Suprapubic skin (tissue), 4 donors: Measurements from ENCODE around the gene ESPNL. TPM values are rescaled to one million over a fixed set of nuclear protein-coding genes. Genes with fewer than 3 reads are reported as not detected.

Source experiments
- DNase-seq, 2 donors: peaks; one replicate each; pipeline ENCODE4 v3.0.0-alpha.2; 2019; ENCODE audit warnings: low spot score in 2 of 2
- H3K27ac ChIP-seq: fragments of 200-600 bp; sonication (generic); one replicate; pipeline ENCODE4 v1.5.1; 2019
- H3K27me3 ChIP-seq: fragments of 200-600 bp; sonication (generic); one replicate; pipeline ENCODE4 v1.5.1; 2019
- H3K36me3 ChIP-seq: fragments of 200-600 bp; sonication (generic); one replicate; pipeline ENCODE4 v1.5.1; 2019
- H3K4me1 ChIP-seq: fragments of 200-600 bp; sonication (generic); one replicate; pipeline ENCODE4 v1.5.1; 2019
- H3K4me3 ChIP-seq: fragments of 200-600 bp; sonication (generic); one replicate; pipeline ENCODE4 v1.5.1; 2019; ENCODE audit warnings: mild to moderate bottlenecking
- H3K9me3 ChIP-seq: fragments of 200-600 bp; sonication (generic); one replicate; pipeline ENCODE4 v1.5.1; 2019
- CTCF ChIP-seq, 2 donors: fragments of 200-600 bp in 1 of 2; fragments of 450-650 bp in 1 of 2; sonication (generic) in 1 of 2; IDR thresholded peaks; one replicate each; pipeline ENCODE4 v1.5.1; 2016 to 2019; ENCODE audit warnings: antibody characterized with exemption in 2 of 2, mild to moderate bottlenecking in 1 of 2, moderate library complexity in 1 of 2
- EP300 ChIP-seq: sonication (generic); formaldehyde crosslinking; IDR thresholded peaks from one replicate; pipeline ENCODE4 v1.6.1; 2017; ENCODE audit warnings: antibody characterized with exemption
- POLR2A ChIP-seq, 2 donors: fragments of 450-650 bp; IDR thresholded peaks; one replicate each; pipeline ENCODE4 v1.6.1; 2017; ENCODE audit warnings: antibody characterized with exemption in 2 of 2, mild to moderate bottlenecking in 2 of 2, moderate library complexity in 2 of 2
- POLR2AphosphoS5 ChIP-seq, 3 donors: sonication (generic); formaldehyde crosslinking; IDR thresholded peaks; one replicate each; pipeline ENCODE4 v1.6.1; 2017; ENCODE audit warnings: antibody characterized with exemption in 3 of 3
- WGBS: methylation state at CpG from one replicate; pipeline ENCODE4 v1.1.5; 2018; 5-methylcytosine and 5-hydroxymethylcytosine counted together
- total RNA-seq, 4 donors: library from RNA; depleted of rRNA; stranded (reverse); fragments of >200 nt; gene quantifications; one replicate each; pipeline ENCODE4 v1.1.0, GENCODE V29; 2016

Gene ESPNL
- total RNA-seq, 4 donors from 2014 or later, result 0.25 to 0.56 TPM; not detected in 2

- WGBS, result 55% methylated on average over 13 of the region's 30 CpGs
- no peaks in the 10 kb centered on the region for H3K9me3 ChIP-seq
- peaks cover 38% of the 10 kb centered on the region for H3K4me1 ChIP-seq
- no peak overlapping the region for H3K27ac ChIP-seq
- TF ChIP-seq POLR2A (IDR thresholded peaks at IDR 0.05) (no peak), EP300 (no peak), CTCF (IDR thresholded peaks at IDR 0.05) (no peak), POLR2AphosphoS5 (IDR thresholded peaks at IDR 0.05) (no peak)
- no peak overlapping the region for H3K4me3 ChIP-seq
- H3K36me3 ChIP-seq, result no peaks in the 10 kb centered on the region
- peaks cover 14% of the 10 kb centered on the region for H3K27me3 ChIP-seq
- DNase-seq, result no peak
These were observed 42.5 kb downstream of the ESPNL start for GRCh38 chr2:238142382-238143205.

- WGBS, result 63% methylated on average over 14 of the region's 20 CpGs
- H3K9me3 ChIP-seq, result no peaks in the 10 kb centered on the region
- H3K27ac ChIP-seq, result no peak overlapping the region
- H3K36me3 ChIP-seq, result no peaks in the 10 kb centered on the region
- no peak for DNase-seq
- TF ChIP-seq POLR2A (IDR thresholded peaks at IDR 0.05) (no peak), POLR2AphosphoS5 (IDR thresholded peaks at IDR 0.05) (no peak), CTCF (IDR thresholded peaks at IDR 0.05) (no peak), EP300 (no peak)
- no peak overlapping the region for H3K4me3 ChIP-seq
- peaks cover 36% of the 10 kb centered on the region for H3K4me1 ChIP-seq
- peaks cover 14% of the 10 kb centered on the region for H3K27me3 ChIP-seq
These were observed 43.3 kb downstream of the ESPNL start for GRCh38 chr2:238143239-238143951.

GRCh38 chr2:238144262-238144661 is 44.1 kb downstream of the ESPNL start:
- H3K36me3 ChIP-seq, result no peaks in the 10 kb centered on the region
- no peak overlapping the region for H3K27ac ChIP-seq
- DNase-seq, result no peak
- H3K4me3 ChIP-seq, result no peak overlapping the region
- TF ChIP-seq EP300 (no peak), POLR2A (IDR thresholded peaks at IDR 0.05) (no peak), POLR2AphosphoS5 (IDR thresholded peaks at IDR 0.05) (no peak), CTCF (IDR thresholded peaks at IDR 0.05) (no peak)
- H3K4me1 ChIP-seq, result peaks cover 29% of the 10 kb centered on the region
- no peaks in the 10 kb centered on the region for H3K9me3 ChIP-seq
- H3K27me3 ChIP-seq, result peaks cover 9% of the 10 kb centered on the region
- WGBS, result 87% methylated on average over 5 of the region's 5 CpGs

- Histone ChIP-seq H3K27ac (no peak overlapping the region), H3K4me1 (peaks cover 22% of the 10 kb centered on the region), H3K36me3 (no peaks in the 10 kb centered on the region), H3K9me3 (no peaks in the 10 kb centered on the region), H3K27me3 (peaks cover 1% of the 10 kb centered on the region), H3K4me3 (no peak overlapping the region)
- TF ChIP-seq CTCF (IDR thresholded peaks at IDR 0.05), result no peak
- no peak for TF ChIP-seq POLR2A (IDR thresholded peaks at IDR 0.05)
- no peak for TF ChIP-seq POLR2AphosphoS5 (IDR thresholded peaks at IDR 0.05)
- no peak for TF ChIP-seq EP300
- WGBS, result 89% methylated on average over 5 of the region's 12 CpGs
- DNase-seq, result no peak
These were observed 44.9 kb downstream of the ESPNL start for GRCh38 chr2:238145046-238145445.

GRCh38 chr2:238145851-238146250 is 45.7 kb downstream of the ESPNL start:
- no peak overlapping the region for H3K27ac ChIP-seq
- H3K27me3 ChIP-seq, result no peaks in the 10 kb centered on the region
- no peaks in the 10 kb centered on the region for H3K36me3 ChIP-seq
- WGBS, result 73% methylated on average over 11 of the region's 12 CpGs
- TF ChIP-seq EP300 (no peak), CTCF (IDR thresholded peaks at IDR 0.05) (no peak), POLR2A (IDR thresholded peaks at IDR 0.05) (no peak), POLR2AphosphoS5 (IDR thresholded peaks at IDR 0.05) (no peak)
- H3K4me1 ChIP-seq, result peaks cover 22% of the 10 kb centered on the region
- no peaks in the 10 kb centered on the region for H3K9me3 ChIP-seq
- no peak overlapping the region for H3K4me3 ChIP-seq
- no peak for DNase-seq
